Measurements from ENCODE around the gene TP63. TPM values are rescaled to one million over a fixed set of nuclear protein-coding genes. Genes with fewer than 3 reads are reported as not detected.

The TP63 gene
- total RNA-seq, 2 donors from 2014 or later, result 0.31 to 0.35 TPM

- no peak for DNase-seq
- intact Hi-C loops (cut with DNase I), result no loop called here
- ATAC-seq, result no peak
Measured at GRCh38 chr3:189797103-189797750, 166.0 kb downstream of the TP63 start.

GRCh38 chr3:189799366-189799765, 168.2 kb downstream of the TP63 start:
- ATAC-seq (no peak), DNase-seq (no peak)
- intact Hi-C loops (cut with DNase I), result no loop called here

- DNase-seq (no peak), ATAC-seq (no peak)
- intact Hi-C loops (cut with DNase I), result no loop called here
Measured at GRCh38 chr3:189800436-189800835, 169.2 kb downstream of the TP63 start.

- DNase-seq, result no peak
- no peak for ATAC-seq
- intact Hi-C loops (cut with DNase I), result no loop called here
Measured at GRCh38 chr3:189803254-189803653, 172.1 kb downstream of the TP63 start.

- no peak for ATAC-seq
- no peak for DNase-seq
- intact Hi-C loops (cut with DNase I), result no loop called here
Measured at GRCh38 chr3:189805375-189806067, 174.3 kb downstream of the TP63 start.

- intact Hi-C loops (cut with DNase I), result no loop called here
- no peak for ATAC-seq
Measured at GRCh38 chr3:189806171-189806951, 175.2 kb downstream of the TP63 start.

GRCh38 chr3:189808246-189809007, 177.2 kb downstream of the TP63 start:
- intact Hi-C loops (cut with DNase I), result no loop called here
- ATAC-seq, result no peak
- no peak for DNase-seq

More at GRCh38 chr3:189806171-189806951, 175.2 kb downstream of the TP63 start:
- no peak for DNase-seq

GRCh38 chr3:189809583-189809982, 178.4 kb downstream of the TP63 start:
- intact Hi-C loops (cut with DNase I), result no loop called here
- ATAC-seq (no peak), DNase-seq (no peak)

GRCh38 chr3:189812806-189813465, 181.7 kb downstream of the TP63 start:
- DNase-seq, result no peak
- intact Hi-C loops (cut with DNase I), result no loop called here
- no peak for ATAC-seq

GRCh38 chr3:189813647-189814240, 182.6 kb downstream of the TP63 start:
- DNase-seq, result no peak
- ATAC-seq, result peak in 1 of 2 donors; percentile 25
- intact Hi-C loops (cut with DNase I), result no loop called here

GRCh38 chr3:189820365-189820720, 189.2 kb downstream of the TP63 start:
- DNase-seq (no peak), ATAC-seq (no peak)
- intact Hi-C loops (cut with DNase I), result no loop called here

- ATAC-seq, result no peak
- no peak for DNase-seq
- intact Hi-C loops (cut with DNase I), result no loop called here
Measured at GRCh38 chr3:189821262-189821661, 190.1 kb downstream of the TP63 start.

GRCh38 chr3:189822726-189823125, 191.5 kb downstream of the TP63 start:
- intact Hi-C loops (cut with DNase I), result no loop called here
- DNase-seq (no peak), ATAC-seq (no peak)

- DNase-seq, result peak; percentile 24
- peak in 1 of 2 donors; percentile 96 for ATAC-seq
- intact Hi-C loops (cut with DNase I), result no loop called here
Measured at GRCh38 chr3:189824629-189825312, 193.6 kb downstream of the TP63 start.

GRCh38 chr3:189826566-189826965, 195.4 kb downstream of the TP63 start:
- no peak for DNase-seq
- intact Hi-C loops (cut with DNase I), result no loop called here
- ATAC-seq, result no peak

- DNase-seq, result no peak
- ATAC-seq, result no peak
- intact Hi-C loops (cut with DNase I), result no loop called here
Measured at GRCh38 chr3:189827108-189827507, 195.9 kb downstream of the TP63 start.

- intact Hi-C loops (cut with DNase I), result no loop called here
- DNase-seq, result no peak
- ATAC-seq, result no peak
Measured at GRCh38 chr3:189830401-189830800, 199.2 kb downstream of the TP63 start.

GRCh38 chr3:189833266-189833665, 202.1 kb downstream of the TP63 start:
- ATAC-seq, result no peak
- intact Hi-C loops (cut with DNase I), result no loop called here
- no peak for DNase-seq

All from left cardiac atrium (tissue), 4 donors.